ENCODE measurements around the gene YWHAB.
"Not testable (repeated sequence)": the region's sequence is repeated elsewhere in the genome, so short reads cannot be mapped to it uniquely, and the experiment has no call there.

The YWHAB gene

GRCh38 chr20:44856442-44856841 is 29.1 kb upstream of the YWHAB start:
- TF ChIP-seq CTCF (IDR thresholded peaks at IDR 0.05; ENCODE audit: control insufficient read depth, extremely low read depth, insufficient read depth): no peak
- H3K4me3 ChIP-seq (ENCODE audit: low read depth, low read length): no peak overlapping the region
- no peak for DNase-seq (ENCODE audit: low read depth)

- H3K4me3 ChIP-seq (ENCODE audit: low read depth, low read length): no peak overlapping the region
- TF ChIP-seq CTCF (IDR thresholded peaks at IDR 0.05; ENCODE audit: control insufficient read depth, extremely low read depth, insufficient read depth): no peak
- DNase-seq (ENCODE audit: low read depth): no peak
Observed at GRCh38 chr20:44856856-44857448, 28.6 kb upstream of the YWHAB start.

GRCh38 chr20:44858606-44859360 is 26.7 kb upstream of the YWHAB start:
- no peak for DNase-seq (ENCODE audit: low read depth)
- H3K4me3 ChIP-seq (ENCODE audit: low read depth, low read length): no peak overlapping the region
- no peak for TF ChIP-seq CTCF (IDR thresholded peaks at IDR 0.05; ENCODE audit: control insufficient read depth, extremely low read depth, insufficient read depth)

- DNase-seq (ENCODE audit: low read depth): no peak
- TF ChIP-seq CTCF (IDR thresholded peaks at IDR 0.05; ENCODE audit: control insufficient read depth, extremely low read depth, insufficient read depth): no peak
Observed at GRCh38 chr20:44861531-44862006, 23.9 kb upstream of the YWHAB start.

GRCh38 chr20:44862286-44862685 is 23.2 kb upstream of the YWHAB start:
- DNase-seq (ENCODE audit: low read depth): no peak
- no peak for TF ChIP-seq CTCF (IDR thresholded peaks at IDR 0.05; ENCODE audit: control insufficient read depth, extremely low read depth, insufficient read depth)
- no peak overlapping the region for H3K4me3 ChIP-seq (ENCODE audit: low read depth, low read length)

More at GRCh38 chr20:44861531-44862006, 23.9 kb upstream of the YWHAB start:
- no peak overlapping the region for H3K4me3 ChIP-seq (ENCODE audit: low read depth, low read length)

- DNase-seq (ENCODE audit: low read depth); H3K4me3 ChIP-seq (ENCODE audit: low read depth, low read length): not testable (repeated sequence)
Observed at GRCh38 chr20:44863365-44864084, 22.0 kb upstream of the YWHAB start.

- H3K4me3 ChIP-seq (ENCODE audit: low read depth, low read length); DNase-seq (ENCODE audit: low read depth): not testable (repeated sequence)
Observed at GRCh38 chr20:44864493-44864892, 21.0 kb upstream of the YWHAB start.
